Esophagus muscularis mucosa (tissue), 3 donors: ENCODE measurements around the gene CNKSR2.

ENCODE experiments used
- CTCF ChIP-seq, 3 experiments: fragments of 200-600 bp in 2 of 3; fragments of 450-650 bp in 1 of 3; sonication (generic) in 2 of 3; IDR thresholded peaks; one replicate each; pipeline ENCODE4 v1.5.1; 2017 to 2019; ENCODE audit warnings: antibody characterized with exemption in 3 of 3, mild to moderate bottlenecking in 2 of 3, moderate library complexity in 1 of 3
- POLR2AphosphoS5 ChIP-seq, 2 donors: sonication (generic); formaldehyde crosslinking; IDR thresholded peaks; one replicate each; pipeline ENCODE4 v1.6.1; 2017; ENCODE audit warnings: antibody characterized with exemption in 2 of 2

GRCh38 chrX:21623778-21624501 lies 249.7 kb downstream of the CNKSR2 start:
- TF ChIP-seq CTCF (IDR thresholded peaks at IDR 0.05): no peak
- TF ChIP-seq POLR2AphosphoS5 (IDR thresholded peaks at IDR 0.05): no peak
